Lower lobe of right lung (tissue), 2 donors: ENCODE measurements around the gene LCK. TPM values are rescaled to one million over a fixed set of nuclear protein-coding genes. Genes with fewer than 3 reads are reported as not detected.
A peak's percentile ranks its signal among the peaks of the same experiment; 100 is the strongest.

Experiments used
- ATAC-seq, 2 donors: fragments of 200-7000 bp; cut with Tn5 transposase; one replicate each; pipeline ENCODE4 v1.9.1; 2020 to 2022; ENCODE audit warnings: mild to moderate bottlenecking in 2 of 2, moderate library complexity in 2 of 2
- DNase-seq: peaks from one replicate; pipeline ENCODE4 v3.0.0-alpha.2; 2020
- H3K27ac ChIP-seq: fragments of 200-600 bp; one replicate; pipeline ENCODE4 v1.8.0; 2022
- H3K27me3 ChIP-seq: fragments of 200-600 bp; one replicate; pipeline ENCODE4 v1.8.0; 2022; ENCODE audit warnings: low read depth
- H3K36me3 ChIP-seq: fragments of 200-600 bp; one replicate; pipeline ENCODE4 v1.8.0; 2022; ENCODE audit warnings: mild to moderate bottlenecking
- H3K4me1 ChIP-seq: fragments of 200-600 bp; one replicate; pipeline ENCODE4 v1.8.0; 2022
- H3K4me3 ChIP-seq: fragments of 200-600 bp; one replicate; pipeline ENCODE4 v1.8.0; 2022; ENCODE audit warnings: mild to moderate bottlenecking
- H3K9me3 ChIP-seq: fragments of 200-600 bp; one replicate; pipeline ENCODE4 v1.8.0; 2022
- intact Hi-C: fragments of 100-400 bp; cut with DNase I; formaldehyde crosslinking; loops from one replicate; pipeline ENCODE4 v1.11.0; 2022
- total RNA-seq: library from RNA; stranded (reverse); fragmentation: NEBNext Ultra II Directional; extraction: Animal tissue kit (Norgen Biotek cat#: 25700); gene quantifications from one replicate; pipeline ENCODE4 v1.2.1, GENCODE V29; 2021
- TF ChIP-seq, protein P1 (sequence below): fragments of 200-600 bp; IDR thresholded peaks from one replicate; pipeline ENCODE4 v1.8.0; 2022; ENCODE audit warnings: antibody characterized with exemption, mild to moderate bottlenecking
- donor health status: DM: no; HTN: yes; CAD: no; lungs with severe emphysema.

LCK gene
- total RNA-seq, 1 donor from 2014 or later: 7.5 TPM

- no peak for ATAC-seq
- H3K9me3 ChIP-seq: no peaks in the 10 kb centered on the region
- peaks cover 47% of the 10 kb centered on the region for H3K4me1 ChIP-seq
- H3K4me3 ChIP-seq: no peak overlapping the region
- intact Hi-C loops: no loop called here
- H3K27ac ChIP-seq: no peak overlapping the region
- no peaks in the 10 kb centered on the region for H3K27me3 ChIP-seq
- H3K36me3 ChIP-seq: peaks cover 47% of the 10 kb centered on the region
- no peak for DNase-seq
- TF ChIP-seq, protein P1, sequence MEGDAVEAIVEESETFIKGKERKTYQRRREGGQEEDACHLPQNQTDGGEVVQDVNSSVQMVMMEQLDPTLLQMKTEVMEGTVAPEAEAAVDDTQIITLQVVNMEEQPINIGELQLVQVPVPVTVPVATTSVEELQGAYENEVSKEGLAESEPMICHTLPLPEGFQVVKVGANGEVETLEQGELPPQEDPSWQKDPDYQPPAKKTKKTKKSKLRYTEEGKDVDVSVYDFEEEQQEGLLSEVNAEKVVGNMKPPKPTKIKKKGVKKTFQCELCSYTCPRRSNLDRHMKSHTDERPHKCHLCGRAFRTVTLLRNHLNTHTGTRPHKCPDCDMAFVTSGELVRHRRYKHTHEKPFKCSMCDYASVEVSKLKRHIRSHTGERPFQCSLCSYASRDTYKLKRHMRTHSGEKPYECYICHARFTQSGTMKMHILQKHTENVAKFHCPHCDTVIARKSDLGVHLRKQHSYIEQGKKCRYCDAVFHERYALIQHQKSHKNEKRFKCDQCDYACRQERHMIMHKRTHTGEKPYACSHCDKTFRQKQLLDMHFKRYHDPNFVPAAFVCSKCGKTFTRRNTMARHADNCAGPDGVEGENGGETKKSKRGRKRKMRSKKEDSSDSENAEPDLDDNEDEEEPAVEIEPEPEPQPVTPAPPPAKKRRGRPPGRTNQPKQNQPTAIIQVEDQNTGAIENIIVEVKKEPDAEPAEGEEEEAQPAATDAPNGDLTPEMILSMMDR: no peak
Observed at GRCh38 chr1:32333251-32333963, 82.3 kb downstream of the LCK start.

- ATAC-seq: no peak
- Histone ChIP-seq H3K36me3 (peaks cover 37% of the 10 kb centered on the region), H3K27me3 (no peaks in the 10 kb centered on the region), H3K27ac (no peak overlapping the region), H3K4me3 (peak overlapping the region; percentile 63), H3K4me1 (peaks cover 56% of the 10 kb centered on the region), H3K9me3 (no peaks in the 10 kb centered on the region)
- TF ChIP-seq, protein P1: no peak
- intact Hi-C loops: no loop called here
- no peak for DNase-seq
Observed at GRCh38 chr1:32334274-32334861, 83.3 kb downstream of the LCK start.

DNA sequence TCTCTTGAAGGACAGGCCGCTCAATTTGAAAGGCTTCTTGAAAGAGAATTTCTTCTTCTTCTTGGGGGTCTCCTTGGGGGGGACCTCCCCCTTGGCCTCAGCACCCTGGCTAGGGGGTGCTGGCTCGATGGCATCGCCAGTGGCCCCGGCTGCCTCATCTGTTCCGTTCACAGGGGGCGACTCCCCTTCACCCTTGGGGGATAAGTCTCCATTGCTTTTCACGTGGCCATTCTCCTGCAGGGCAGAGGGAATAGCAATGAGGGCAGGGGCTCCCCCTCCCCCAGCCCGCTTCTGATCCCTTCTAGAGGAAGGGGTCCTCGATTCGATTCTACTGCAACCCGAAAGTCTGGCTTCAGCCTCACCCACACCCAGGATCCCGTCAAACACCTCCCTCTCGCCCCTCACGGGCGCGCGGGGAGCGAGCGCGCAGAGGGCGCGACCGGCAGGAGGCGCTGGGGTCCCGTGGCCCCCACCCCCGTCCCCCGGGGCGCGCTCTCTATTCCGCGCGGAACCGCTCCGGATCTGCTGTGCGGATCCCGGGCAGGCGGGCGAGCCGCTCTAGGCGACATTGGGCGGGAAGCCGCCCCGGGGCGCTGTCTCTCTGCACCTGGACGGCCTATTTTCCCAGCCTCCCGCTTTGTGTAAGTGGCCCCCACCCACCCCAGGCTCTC is 83.9 kb downstream of the LCK start:
- H3K4me1 ChIP-seq: peaks cover 63% of the 10 kb centered on the region
- TF ChIP-seq, protein P1: peak; percentile 78
- H3K27ac ChIP-seq: peak overlapping the region; percentile 60
- H3K36me3 ChIP-seq: peaks cover 32% of the 10 kb centered on the region
- intact Hi-C loops: no loop called here
- ATAC-seq (peak; percentile 53 to 69), DNase-seq (peak; percentile 71)
- peak overlapping the region; percentile 63 for H3K4me3 ChIP-seq
- H3K9me3 ChIP-seq: no peaks in the 10 kb centered on the region
- H3K27me3 ChIP-seq: no peaks in the 10 kb centered on the region

GRCh38 chr1:32335535-32335789 is 84.4 kb downstream of the LCK start:
- peak overlapping the region; percentile 60 for H3K27ac ChIP-seq

More at GRCh38 chr1:32335535-32335789, 84.4 kb downstream of the LCK start:
- TF ChIP-seq, protein P1: no peak
- Histone ChIP-seq H3K9me3 (no peaks in the 10 kb centered on the region), H3K4me3 (peak overlapping the region; percentile 63), H3K27me3 (no peaks in the 10 kb centered on the region), H3K4me1 (peaks cover 63% of the 10 kb centered on the region), H3K36me3 (peaks cover 28% of the 10 kb centered on the region)
- intact Hi-C loops: no loop called here
- ATAC-seq (peak in 1 of 2 donors; percentile 14), DNase-seq (no peak)

Other genes with a start within 250 kb of the LCK start
- gene KHDRBS1, start 237.4 kb upstream of the LCK start, total RNA-seq: 79.5 TPM
- 15.3 TPM for gene TMEM39B, start 178.3 kb upstream of the LCK start, total RNA-seq
- 57.1 TPM for gene KPNA6, start 143.2 kb upstream of the LCK start, total RNA-seq
- gene TXLNA, start 71.6 kb upstream of the LCK start, total RNA-seq: 45.1 TPM
- gene CCDC28B, start 50.7 kb upstream of the LCK start, total RNA-seq: 3.3 TPM
- 2.0 TPM for gene IQCC, start 45.6 kb upstream of the LCK start, total RNA-seq
- gene DCDC2B, start 42.2 kb upstream of the LCK start, total RNA-seq: 3.2 TPM
- gene TMEM234, start 28.9 kb upstream of the LCK start, total RNA-seq: 24.5 TPM
- 99.4 TPM for gene EIF3I, start 28.9 kb upstream of the LCK start, total RNA-seq
- gene FAM167B, start 4.0 kb upstream of the LCK start, total RNA-seq: 21.9 TPM
- gene HDAC1, start 40.8 kb downstream of the LCK start, total RNA-seq: 68.9 TPM
- gene MARCKSL1, start 85.0 kb downstream of the LCK start, total RNA-seq: 34.7 TPM
- 9.7 TPM for gene FAM229A, start 111.2 kb downstream of the LCK start, total RNA-seq
- 2.1 TPM for gene TSSK3, start 111.3 kb downstream of the LCK start, total RNA-seq
- 63.2 TPM for gene BSDC1, start 143.2 kb downstream of the LCK start, total RNA-seq
- gene ZBTB8B, start 213.8 kb downstream of the LCK start, total RNA-seq: 0.03 TPM